OCI-LY1 (cell line): Measurements from ENCODE around the gene VCAN.

Experiments used
- H2AFZ ChIP-seq: fragments of 200-600 bp; sonication (generic), shearing (Covaris generic); 2 replicates; pipeline ENCODE4 v1.6.0; 2014; ENCODE audit warnings: antibody characterized with exemption, mild to moderate bottlenecking, low read length
- H3F3A ChIP-seq: fragments of 200-600 bp; sonication (generic), shearing (Covaris generic); 2 replicates; pipeline ENCODE4 v1.6.0; 2014; ENCODE audit warnings: mild to moderate bottlenecking, antibody characterized with exemption, low read length, moderate library complexity; ENCODE audit not compliant: insufficient read depth
- H3K27ac ChIP-seq: fragments of 200-600 bp; sonication (generic); 2 replicates; pipeline ENCODE4 v1.5.1; 2014; ENCODE audit warnings: low read length, mixed run types, mild to moderate bottlenecking, low read depth; ENCODE audit not compliant: poor library complexity, severe bottlenecking
- H3K27me3 ChIP-seq: fragments of 200-600 bp; sonication (generic); 2 replicates; pipeline ENCODE4 v1.6.0; 2014; ENCODE audit warnings: antibody characterized with exemption, mild to moderate bottlenecking, low read length, moderate library complexity; ENCODE audit not compliant: insufficient read depth
- H3K36me3 ChIP-seq: fragments of 200-600 bp; sonication (generic); 2 replicates; pipeline ENCODE4 v1.6.1; 2014; ENCODE audit warnings: mild to moderate bottlenecking, antibody characterized with exemption, low read length, moderate library complexity, mixed read lengths; ENCODE audit not compliant: insufficient read depth
- H3K4me1 ChIP-seq: fragments of 200-600 bp; sonication (generic); 2 replicates; pipeline ENCODE4 v1.5.1; 2014; ENCODE audit warnings: mild to moderate bottlenecking, low read length, moderate library complexity; ENCODE audit not compliant: insufficient read depth, severe bottlenecking
- H3K4me2 ChIP-seq: fragments of 200-600 bp; sonication (generic), shearing (Covaris generic); 2 replicates; pipeline ENCODE4 v1.6.1; 2014; ENCODE audit warnings: low read length
- H3K4me3 ChIP-seq: fragments of 200-600 bp; sonication (generic); 2 replicates; pipeline ENCODE4 v1.5.1; 2014; ENCODE audit warnings: low read length, low read depth, mild to moderate bottlenecking, mixed read lengths; ENCODE audit not compliant: poor library complexity, severe bottlenecking
- H3K79me2 ChIP-seq: fragments of 200-600 bp; shearing (Covaris generic); 2 replicates; pipeline ENCODE4 v1.6.1; 2016; ENCODE audit warnings: mixed run types, low read length, mixed read lengths; ENCODE audit not compliant: insufficient read depth
- H3K9ac ChIP-seq: fragments of 200-600 bp; sonication (generic), shearing (Covaris generic); 2 replicates; pipeline ENCODE4 v1.6.1; 2014; ENCODE audit warnings: mild to moderate bottlenecking, low read length, mixed read lengths
- H3K9me2 ChIP-seq: fragments of 200-600 bp; sonication (generic), shearing (Covaris generic); 2 replicates; pipeline ENCODE4 v1.6.1; 2014; ENCODE audit warnings: low read depth, mild to moderate bottlenecking, low read length, mixed read lengths
- H3K9me3 ChIP-seq: fragments of 200-600 bp; shearing (Covaris generic); 2 replicates; pipeline ENCODE4 v1.6.1; 2014; ENCODE audit warnings: low read length, mixed read lengths
- H4K20me1 ChIP-seq: fragments of 200-600 bp; sonication (generic), shearing (Covaris generic); 2 replicates; pipeline ENCODE4 v1.6.0; 2016; ENCODE audit warnings: mild to moderate bottlenecking, low read length; ENCODE audit not compliant: insufficient read depth
- CTCF ChIP-seq: fragments of 200-600 bp; sonication (generic), shearing (Covaris generic); IDR thresholded peaks from 2 replicates; pipeline ENCODE4 v1.5.1; 2017; ENCODE audit warnings: mild to moderate bottlenecking, antibody characterized with exemption, low read length, moderate library complexity, mixed read lengths
- EZH2 ChIP-seq: fragments of 200-600 bp; sonication (generic), shearing (Covaris generic); IDR thresholded peaks from 2 replicates; pipeline ENCODE4 v1.8.0; 2017; ENCODE audit warnings: borderline replicate concordance, mixed run types, mild to moderate bottlenecking, antibody characterized with exemption, low read length, moderate library complexity, mixed read lengths

The VCAN gene

GRCh38 chr5:83444445-83444844, 27.1 kb upstream of the VCAN start:
- H2AFZ ChIP-seq, result no peak overlapping the region
- H3K4me2 ChIP-seq, result no peak overlapping the region
- no peaks in the 10 kb centered on the region for H3K36me3 ChIP-seq
- no peaks in the 10 kb centered on the region for H3F3A ChIP-seq
- no peaks in the 10 kb centered on the region for H3K79me2 ChIP-seq
- no peaks in the 10 kb centered on the region for H3K9me3 ChIP-seq
- no peaks in the 10 kb centered on the region for H3K27me3 ChIP-seq
- no peaks in the 10 kb centered on the region for H3K4me1 ChIP-seq
- H3K9me2 ChIP-seq, result no peaks in the 10 kb centered on the region
- H3K27ac ChIP-seq, result no peak overlapping the region
- H3K9ac ChIP-seq, result no peak overlapping the region
- H3K4me3 ChIP-seq, result no peak overlapping the region
- TF ChIP-seq EZH2 (no peak), CTCF (no peak)
- no peaks in the 10 kb centered on the region for H4K20me1 ChIP-seq

- H3K9me2 ChIP-seq, result no peaks in the 10 kb centered on the region
Observed at GRCh38 chr5:83446253-83446947, 25.1 kb upstream of the VCAN start.

GRCh38 chr5:83447533-83447932, 24.0 kb upstream of the VCAN start:
- H3K9me2 ChIP-seq, result no peaks in the 10 kb centered on the region
- no peaks in the 10 kb centered on the region for H3K27me3 ChIP-seq
- no peaks in the 10 kb centered on the region for H3K79me2 ChIP-seq
- H2AFZ ChIP-seq, result no peak overlapping the region
- no peaks in the 10 kb centered on the region for H3K4me1 ChIP-seq
- no peaks in the 10 kb centered on the region for H4K20me1 ChIP-seq
- no peaks in the 10 kb centered on the region for H3K9me3 ChIP-seq
- H3K4me2 ChIP-seq, result no peak overlapping the region
- H3F3A ChIP-seq, result no peaks in the 10 kb centered on the region
- no peak for TF ChIP-seq EZH2
- TF ChIP-seq CTCF, result no peak
- no peak overlapping the region for H3K27ac ChIP-seq
- H3K36me3 ChIP-seq, result no peaks in the 10 kb centered on the region
- no peak overlapping the region for H3K9ac ChIP-seq
- H3K4me3 ChIP-seq, result no peak overlapping the region

More at GRCh38 chr5:83446253-83446947, 25.1 kb upstream of the VCAN start:
- Histone ChIP-seq H3K9me3 (no peaks in the 10 kb centered on the region), H3K27ac (no peak overlapping the region), H3K4me3 (no peak overlapping the region), H3K27me3 (no peaks in the 10 kb centered on the region), H3K79me2 (no peaks in the 10 kb centered on the region), H3K36me3 (no peaks in the 10 kb centered on the region), H3K9ac (no peak overlapping the region), H4K20me1 (no peaks in the 10 kb centered on the region), H3F3A (no peaks in the 10 kb centered on the region), H2AFZ (no peak overlapping the region), H3K4me1 (no peaks in the 10 kb centered on the region), H3K4me2 (no peak overlapping the region)
- TF ChIP-seq CTCF, result no peak
- no peak for TF ChIP-seq EZH2
